ENCODE results near the gene NUP160. TPM values are rescaled to one million over a fixed set of nuclear protein-coding genes. Genes with fewer than 3 reads are reported as not detected.
"Not testable (repeated sequence)": the region's sequence is repeated elsewhere in the genome, so short reads cannot be mapped to it uniquely, and the experiment has no call there.

Gene NUP160
- total RNA-seq, 1 experiment from 2014 or later: 74.1 TPM

- Histone ChIP-seq H3K27ac (no peak overlapping the region), H3K9me3 (replicated peaks) (no peaks in the 10 kb centered on the region), H3K27me3 (no peaks in the 10 kb centered on the region), H3K4me1 (peaks cover 8% of the 10 kb centered on the region), H3K4me3 (no peak overlapping the region), H3K36me3 (peaks cover 75% of the 10 kb centered on the region)
- peak; percentile 24 to 44 for DNase-seq
Measured at GRCh38 chr11:47786373-47786772, 61.8 kb downstream of the NUP160 start.

- peaks cover 69% of the 10 kb centered on the region for H3K36me3 ChIP-seq
Measured at GRCh38 chr11:47784785-47785381, 63.3 kb downstream of the NUP160 start.

GRCh38 chr11:47783087-47783610, 65.0 kb downstream of the NUP160 start:
- Histone ChIP-seq H3K4me3 (no peak overlapping the region), H3K36me3 (peaks cover 73% of the 10 kb centered on the region), H3K27ac (no peak overlapping the region), H3K27me3 (no peaks in the 10 kb centered on the region), H3K9me3 (replicated peaks) (no peaks in the 10 kb centered on the region), H3K4me1 (no peaks in the 10 kb centered on the region)
- no peak for DNase-seq

More at GRCh38 chr11:47784785-47785381, 63.3 kb downstream of the NUP160 start:
- no peak overlapping the region for H3K4me3 ChIP-seq
- no peak overlapping the region for H3K27ac ChIP-seq
- no peak for DNase-seq
- H3K9me3 ChIP-seq (replicated peaks): no peaks in the 10 kb centered on the region
- H3K4me1 ChIP-seq: no peaks in the 10 kb centered on the region
- H3K27me3 ChIP-seq: no peaks in the 10 kb centered on the region

GRCh38 chr11:47778878-47779483, 69.2 kb downstream of the NUP160 start:
- DNase-seq: no peak
- Histone ChIP-seq H3K9me3 (replicated peaks) (no peaks in the 10 kb centered on the region), H3K4me1 (no peaks in the 10 kb centered on the region), H3K36me3 (peaks cover 63% of the 10 kb centered on the region), H3K27ac (no peak overlapping the region), H3K27me3 (no peaks in the 10 kb centered on the region), H3K4me3 (no peak overlapping the region)

GRCh38 chr11:47775240-47775869, 72.8 kb downstream of the NUP160 start:
- H3K9me3 ChIP-seq (replicated peaks): no peaks in the 10 kb centered on the region

GRCh38 chr11:47773882-47774281, 74.3 kb downstream of the NUP160 start:
- no peaks in the 10 kb centered on the region for H3K4me1 ChIP-seq

More at GRCh38 chr11:47775240-47775869, 72.8 kb downstream of the NUP160 start:
- Histone ChIP-seq H3K4me1 (no peaks in the 10 kb centered on the region), H3K27ac (no peak overlapping the region), H3K27me3 (no peaks in the 10 kb centered on the region), H3K4me3 (no peak overlapping the region), H3K36me3 (peaks cover 40% of the 10 kb centered on the region)
- DNase-seq: no peak

GRCh38 chr11:47769556-47769955, 78.6 kb downstream of the NUP160 start:
- H3K27ac ChIP-seq; H3K27me3 ChIP-seq; H3K4me1 ChIP-seq; H3K4me3 ChIP-seq; H3K36me3 ChIP-seq; H3K9me3 ChIP-seq (replicated peaks); DNase-seq: not testable (repeated sequence)

More at GRCh38 chr11:47773882-47774281, 74.3 kb downstream of the NUP160 start:
- Histone ChIP-seq H3K4me3 (no peak overlapping the region), H3K27ac (no peak overlapping the region), H3K9me3 (replicated peaks) (no peaks in the 10 kb centered on the region), H3K36me3 (peaks cover 26% of the 10 kb centered on the region), H3K27me3 (no peaks in the 10 kb centered on the region)
- DNase-seq: no peak

DNA sequence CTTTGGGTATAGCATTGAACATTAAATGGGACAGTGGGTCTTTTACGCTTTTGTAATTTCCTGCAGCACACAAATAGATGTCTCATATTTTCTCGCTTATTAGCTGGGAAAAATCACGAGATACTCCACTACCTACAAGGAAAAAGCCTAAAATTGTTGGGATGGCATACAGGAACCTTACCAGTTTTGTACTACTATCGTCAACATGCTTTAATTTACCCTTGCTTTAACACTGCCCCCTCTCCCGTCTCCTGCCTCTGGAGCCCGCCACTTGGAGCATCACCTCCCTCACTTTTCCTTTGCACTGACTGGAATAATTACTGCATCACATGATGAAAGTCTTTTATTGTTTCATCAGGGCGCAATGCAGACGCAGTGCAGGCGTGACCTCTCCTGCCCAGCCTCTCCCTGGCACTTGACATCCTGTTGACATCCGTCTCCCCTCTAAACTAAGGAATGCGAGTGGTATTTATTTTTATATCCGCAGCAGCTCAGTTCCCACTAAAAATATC, 80.0 kb downstream of the NUP160 start:
- Histone ChIP-seq H3K36me3 (peaks cover 16% of the 10 kb centered on the region), H3K4me1 (no peaks in the 10 kb centered on the region), H3K27me3 (no peaks in the 10 kb centered on the region), H3K27ac (peak overlapping the region; percentile 99), H3K9me3 (replicated peaks) (no peaks in the 10 kb centered on the region), H3K4me3 (peak overlapping the region; percentile 85)
- DNase-seq: peak; percentile 77

GRCh38 chr11:47766509-47767227, 81.5 kb downstream of the NUP160 start:
- Histone ChIP-seq H3K9me3 (replicated peaks) (no peaks in the 10 kb centered on the region), H3K36me3 (peaks cover 28% of the 10 kb centered on the region), H3K27ac (peak overlapping the region; percentile 99), H3K4me1 (no peaks in the 10 kb centered on the region), H3K4me3 (peak overlapping the region; percentile 85), H3K27me3 (no peaks in the 10 kb centered on the region)
- peak; percentile 52 to 66 for DNase-seq

- peaks cover 41% of the 10 kb centered on the region for H3K36me3 ChIP-seq
- H3K9me3 ChIP-seq (replicated peaks): no peaks in the 10 kb centered on the region
- no peak overlapping the region for H3K4me3 ChIP-seq
- no peaks in the 10 kb centered on the region for H3K27me3 ChIP-seq
- no peaks in the 10 kb centered on the region for H3K4me1 ChIP-seq
- no peak overlapping the region for H3K27ac ChIP-seq
- DNase-seq: no peak
Measured at GRCh38 chr11:47765086-47765485, 83.1 kb downstream of the NUP160 start.

DNA sequence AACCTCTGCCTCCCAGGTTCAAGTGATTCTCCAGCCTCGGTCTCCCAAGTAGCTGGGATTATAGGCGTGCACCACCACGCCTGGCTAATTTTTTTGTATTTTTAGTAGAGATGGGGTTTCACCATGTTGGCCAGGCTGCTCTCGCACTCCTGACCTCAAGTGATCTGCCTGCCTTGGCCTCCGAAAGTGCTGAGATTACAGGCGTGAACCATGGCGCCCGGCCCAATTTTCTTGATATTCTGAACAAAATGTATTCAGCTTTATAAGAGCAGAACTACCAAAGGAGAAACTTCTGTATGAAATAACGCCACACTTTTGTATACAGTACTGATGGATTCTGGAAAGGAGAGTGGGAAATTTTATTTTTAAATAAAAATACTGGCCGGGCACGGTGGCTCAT, 88.9 kb downstream of the NUP160 start:
- H3K27me3 ChIP-seq; H3K4me3 ChIP-seq; DNase-seq; H3K27ac ChIP-seq; H3K9me3 ChIP-seq (replicated peaks); H3K4me1 ChIP-seq: not testable (repeated sequence)
- H3K36me3 ChIP-seq: peaks cover 83% of the 10 kb centered on the region

GRCh38 chr11:47756208-47756607, 91.9 kb downstream of the NUP160 start:
- Histone ChIP-seq H3K27ac (no peak overlapping the region), H3K36me3 (peaks cover 91% of the 10 kb centered on the region), H3K4me1 (no peaks in the 10 kb centered on the region), H3K4me3 (no peak overlapping the region), H3K9me3 (replicated peaks) (no peaks in the 10 kb centered on the region), H3K27me3 (no peaks in the 10 kb centered on the region)
- DNase-seq: no peak

- H3K9me3 ChIP-seq (replicated peaks): no peaks in the 10 kb centered on the region
- H3K4me3 ChIP-seq: no peak overlapping the region
- H3K36me3 ChIP-seq: peaks cover 88% of the 10 kb centered on the region
- H3K27me3 ChIP-seq: no peaks in the 10 kb centered on the region
- no peak for DNase-seq
- no peak overlapping the region for H3K27ac ChIP-seq
- H3K4me1 ChIP-seq: no peaks in the 10 kb centered on the region
Measured at GRCh38 chr11:47750725-47751124, 97.4 kb downstream of the NUP160 start.

DNA sequence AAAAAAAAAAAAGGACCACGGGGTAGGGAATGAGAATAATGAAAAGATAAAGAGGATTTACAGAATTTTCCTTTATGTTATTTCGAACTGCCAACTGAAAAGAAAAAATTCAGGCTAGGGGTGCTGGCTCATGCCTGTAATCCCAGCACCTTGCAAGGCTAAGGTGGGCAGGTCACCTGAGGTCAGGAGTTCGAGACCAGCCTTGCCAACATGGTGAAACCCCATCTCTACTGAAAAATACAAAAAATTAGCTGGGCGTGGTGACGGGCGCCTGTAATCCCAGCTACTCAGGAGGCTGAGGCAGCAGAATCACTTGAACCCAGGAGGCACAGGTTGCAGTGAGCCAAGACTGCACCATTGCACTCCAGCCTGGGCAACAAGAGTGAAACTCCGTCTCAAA, 105.7 kb downstream of the NUP160 start:
- peaks cover 96% of the 10 kb centered on the region for H3K36me3 ChIP-seq

DNA sequence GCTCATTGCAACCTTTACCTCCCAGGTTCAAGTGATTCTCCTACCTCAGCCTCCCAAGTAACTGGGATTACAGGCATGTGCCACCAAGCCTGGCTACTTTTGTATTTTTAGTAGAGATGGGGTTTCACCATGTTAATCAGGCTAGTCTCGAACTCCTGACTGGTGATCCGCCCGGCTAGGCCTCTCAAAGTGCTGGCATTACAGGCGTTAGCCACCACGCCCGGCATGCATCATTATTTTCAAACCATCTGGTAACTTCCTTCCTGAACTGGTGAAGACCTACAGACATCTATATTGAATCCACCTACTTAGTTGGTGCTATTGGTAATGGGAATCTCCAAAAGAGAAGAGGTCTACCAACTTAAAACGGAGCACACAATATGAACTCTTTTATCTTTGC, 110.3 kb downstream of the NUP160 start:
- H3K27me3 ChIP-seq; H3K27ac ChIP-seq; H3K4me1 ChIP-seq; H3K9me3 ChIP-seq (replicated peaks); H3K4me3 ChIP-seq; DNase-seq: not testable (repeated sequence)
- peaks cover 89% of the 10 kb centered on the region for H3K36me3 ChIP-seq

More for the DNA sequence above, 105.7 kb downstream of the NUP160 start:
- H3K9me3 ChIP-seq (replicated peaks); H3K27ac ChIP-seq; H3K4me1 ChIP-seq; DNase-seq; H3K27me3 ChIP-seq; H3K4me3 ChIP-seq: not testable (repeated sequence)

All from SJCRH30 (cell line).